ENCODE results near the gene SMAD6.

- TF ChIP-seq, protein P1, sequence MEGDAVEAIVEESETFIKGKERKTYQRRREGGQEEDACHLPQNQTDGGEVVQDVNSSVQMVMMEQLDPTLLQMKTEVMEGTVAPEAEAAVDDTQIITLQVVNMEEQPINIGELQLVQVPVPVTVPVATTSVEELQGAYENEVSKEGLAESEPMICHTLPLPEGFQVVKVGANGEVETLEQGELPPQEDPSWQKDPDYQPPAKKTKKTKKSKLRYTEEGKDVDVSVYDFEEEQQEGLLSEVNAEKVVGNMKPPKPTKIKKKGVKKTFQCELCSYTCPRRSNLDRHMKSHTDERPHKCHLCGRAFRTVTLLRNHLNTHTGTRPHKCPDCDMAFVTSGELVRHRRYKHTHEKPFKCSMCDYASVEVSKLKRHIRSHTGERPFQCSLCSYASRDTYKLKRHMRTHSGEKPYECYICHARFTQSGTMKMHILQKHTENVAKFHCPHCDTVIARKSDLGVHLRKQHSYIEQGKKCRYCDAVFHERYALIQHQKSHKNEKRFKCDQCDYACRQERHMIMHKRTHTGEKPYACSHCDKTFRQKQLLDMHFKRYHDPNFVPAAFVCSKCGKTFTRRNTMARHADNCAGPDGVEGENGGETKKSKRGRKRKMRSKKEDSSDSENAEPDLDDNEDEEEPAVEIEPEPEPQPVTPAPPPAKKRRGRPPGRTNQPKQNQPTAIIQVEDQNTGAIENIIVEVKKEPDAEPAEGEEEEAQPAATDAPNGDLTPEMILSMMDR (IDR thresholded peaks at IDR 0.05): no peak
- TF ChIP-seq POLR2A (IDR thresholded peaks at IDR 0.05) (no peak), EP300 (IDR thresholded peaks at IDR 0.05) (no peak)
Observed at GRCh38 chr15:66735909-66736305, 33.9 kb downstream of the SMAD6 start.
